IMR-90 (cell line): Measurements from ENCODE around the gene ZFTA. TPM values are rescaled to one million over a fixed set of nuclear protein-coding genes. Genes with fewer than 3 reads are reported as not detected.

Experiments used
- ATAC-seq: fragments of 200-7000 bp; cut with Tn5 transposase; 2 replicates; pipeline ENCODE4 v1.9.1; 2020; ENCODE audit warnings: low read depth, mild to moderate bottlenecking, moderate library complexity
- BruUV-seq: library from RNA; stranded (reverse); fragments of 400-500 nt; replicated peaks from 2 replicates; lab custom pipeline; 2021; lab: Mats Ljungman, UMichigan
- CTCF ChIA-PET: fragments of 300-600 bp; formaldehyde crosslinking; extraction: SDS; loops from one replicate; lab custom pipeline; 2021; ENCODE audit warnings: antibody characterized with exemption; lab: Yijun Ruan, JAX
- POLR2A ChIA-PET: fragments of 300-600 bp; sonication (Branson Sonifier 250); formaldehyde crosslinking; loops from one replicate; lab custom pipeline; 2022; ENCODE audit warnings: antibody characterized with exemption; ENCODE audit not compliant: unreplicated experiment; lab: Charles Lee
- DNase-seq: peaks from one replicate; pipeline ENCODE4 v3.0.0; 2013
- H2AFZ ChIP-seq: replicated peaks from 2 replicates; pipeline ENCODE3; 2013; ENCODE audit warnings: low read length, mild to moderate bottlenecking; ENCODE audit not compliant: poor library complexity
- H2AK5ac ChIP-seq: 2 replicates; pipeline ENCODE4 v1.6.1; 2013; ENCODE audit warnings: low read depth, low read length, inconsistent platforms
- H2AK9ac ChIP-seq: replicated peaks from 2 replicates; pipeline ENCODE3; 2013; ENCODE audit warnings: mild to moderate bottlenecking, low read depth, low read length, moderate library complexity; ENCODE audit not compliant: poor library complexity
- H2BK120ac ChIP-seq: 2 replicates; pipeline ENCODE4 v1.6.1; 2013; ENCODE audit warnings: low read depth, low read length, inconsistent platforms
- H2BK15ac ChIP-seq: 3 replicates; pipeline ENCODE4 v1.6.1; 2013; ENCODE audit warnings: low read depth, low read length, inconsistent platforms
- H2BK20ac ChIP-seq: 2 replicates; pipeline ENCODE4 v1.6.1; 2013; ENCODE audit warnings: low read depth, mild to moderate bottlenecking, inconsistent platforms, low read length, moderate library complexity
- H2BK5ac ChIP-seq: 2 replicates; pipeline ENCODE4 v1.6.1; 2013; ENCODE audit warnings: mild to moderate bottlenecking, low read depth, low read length, inconsistent platforms; ENCODE audit not compliant: poor library complexity, severe bottlenecking
- H3K14ac ChIP-seq: replicated peaks from 2 replicates; pipeline ENCODE4 v1.6.1; 2013; ENCODE audit warnings: low read depth, low read length, inconsistent platforms
- H3K18ac ChIP-seq: 2 replicates; pipeline ENCODE4 v1.6.1; 2013; ENCODE audit warnings: low read depth, low read length, control low read depth
- H3K23ac ChIP-seq: 2 replicates; pipeline ENCODE4 v1.6.1; 2013; ENCODE audit warnings: low read depth, low read length, inconsistent platforms
- H3K27ac ChIP-seq: 2 replicates; pipeline ENCODE4 v1.5.1; 2013; ENCODE audit warnings: mild to moderate bottlenecking, control low read depth, low read length; ENCODE audit not compliant: insufficient read depth
- H3K27me3 ChIP-seq: 2 replicates; pipeline ENCODE4 v1.6.1; 2013; ENCODE audit warnings: low read length; ENCODE audit not compliant: control insufficient read depth, insufficient read depth
- H3K36me3 ChIP-seq: 2 replicates; pipeline ENCODE4 v1.6.1; 2013; ENCODE audit warnings: low read length, mixed read lengths; ENCODE audit not compliant: control insufficient read depth, insufficient read depth
- H3K4ac ChIP-seq: 2 replicates; pipeline ENCODE4 v1.6.1; 2013; ENCODE audit warnings: low read depth, low read length, inconsistent platforms
- H3K4me1 ChIP-seq: 2 replicates; pipeline ENCODE4 v1.6.1; 2013; ENCODE audit warnings: low read length, mixed read lengths; ENCODE audit not compliant: control insufficient read depth, insufficient read depth
- H3K4me2 ChIP-seq: 2 replicates; pipeline ENCODE4 v1.6.1; 2013; ENCODE audit warnings: low read depth, mild to moderate bottlenecking, control low read depth, low read length, moderate library complexity
- H3K4me3 ChIP-seq: 2 replicates; pipeline ENCODE4 v1.5.1; 2013; ENCODE audit warnings: low read depth, mild to moderate bottlenecking, control low read depth, low read length, moderate library complexity; ENCODE audit not compliant: insufficient read depth
- H3K56ac ChIP-seq: 2 replicates; pipeline ENCODE4 v1.6.1; 2013; ENCODE audit warnings: low read length, inconsistent platforms; ENCODE audit not compliant: insufficient read depth; ENCODE audit errors: extremely low read depth
- H3K79me1 ChIP-seq, 2 experiments: 2 replicates each; pipeline ENCODE4 v1.6.1; 2013; ENCODE audit warnings: low read length in 2 of 2, inconsistent platforms in 1 of 2, low read depth in 1 of 2
- H3K9ac ChIP-seq: 2 replicates; pipeline ENCODE4 v1.6.1; 2013; ENCODE audit warnings: low read depth, low read length, control low read depth
- H3K9me1 ChIP-seq: 2 replicates; pipeline ENCODE4 v1.6.1; 2013; ENCODE audit warnings: low read length, inconsistent platforms; ENCODE audit not compliant: insufficient read depth
- H3K9me3 ChIP-seq: 2 replicates; pipeline ENCODE4 v1.6.1; 2013; ENCODE audit warnings: low read length; ENCODE audit not compliant: control insufficient read depth, insufficient read depth
- H4K20me1 ChIP-seq: 2 replicates; pipeline ENCODE4 v1.6.1; 2013; ENCODE audit warnings: low read length, inconsistent platforms; ENCODE audit not compliant: insufficient read depth
- H4K5ac ChIP-seq: 2 replicates; pipeline ENCODE4 v1.6.1; 2013; ENCODE audit warnings: mild to moderate bottlenecking, low read depth, low read length, control low read depth
- H4K8ac ChIP-seq, 2 experiments: 2 replicates each; pipeline ENCODE4 v1.6.1; 2013; ENCODE audit warnings: low read depth in 2 of 2, low read length in 2 of 2, control low read depth in 1 of 2, inconsistent platforms in 1 of 2
- H4K91ac ChIP-seq: 2 replicates; pipeline ENCODE4 v1.6.1; 2013; ENCODE audit warnings: low read depth, low read length, inconsistent platforms; ENCODE audit not compliant: insufficient read depth
- FOS ChIP-seq: fragments of 150-350 bp; IDR thresholded peaks from 2 replicates; pipeline ENCODE4 v1.6.1; 2016; ENCODE audit warnings: low read depth, low read length
- NFE2L2 ChIP-seq: fragments of 150-350 bp; IDR thresholded peaks from 2 replicates; pipeline ENCODE4 v1.6.1; 2016; ENCODE audit warnings: low read depth, mild to moderate bottlenecking, low read length
- POLR2A ChIP-seq: IDR thresholded peaks from 2 replicates; pipeline ENCODE4 v1.6.1; 2012; ENCODE audit warnings: mild to moderate bottlenecking, low read depth, low read length
- RFX5 ChIP-seq: IDR thresholded peaks from 2 replicates; pipeline ENCODE4 v1.8.0; 2012; ENCODE audit warnings: low read depth, mild to moderate bottlenecking, low read length, moderate library complexity
- SMC3 ChIP-seq: fragments of 150-350 bp; IDR thresholded peaks from 2 replicates; pipeline ENCODE4 v1.6.1; 2016; ENCODE audit warnings: low read depth, mild to moderate bottlenecking, antibody characterized with exemption, low read length, moderate library complexity
- WGBS, 2 experiments: methylation state at CpG; one replicate each; pipeline versions ENCODE4 v1.1.5 to v1.1.7; 2013; ENCODE audit warnings: missing lambda C conversion rate in 2 of 2; ENCODE audit not compliant: insufficient read length in 1 of 2; ENCODE audit errors: extremely low coverage in 2 of 2; 5-methylcytosine and 5-hydroxymethylcytosine counted together
- dilution Hi-C: fragments of 300-500 bp; cut with HindIII; formaldehyde crosslinking; loops from one replicate; pipeline ENCODE4 v1.14.3; 2018; ENCODE audit warnings: low sequenced_read_pairs; ENCODE audit not compliant: unreplicated experiment
- in situ Hi-C: fragments of 300-500 bp; cut with MboI; formaldehyde crosslinking; loops from 3 replicates; pipeline ENCODE4 v1.14.3; 2019; ENCODE audit warnings: low sequenced_read_pairs, inconsistent platforms, mixed read lengths
- intact Hi-C: fragments of 100-400 bp; cut with micrococcal nuclease; formaldehyde crosslinking; loops from 2 replicates; pipeline ENCODE4 v1.10.0; 2022
- polyA plus RNA-seq, 3 experiments: library from polyadenylated mRNA; depleted of rRNA; stranded (reverse); fragments of >200 nt; gene quantifications; 2 replicates each; pipeline ENCODE4 v1.2.3, GENCODE V29; 2012; ENCODE audit warnings: low replicate concordance in 1 of 3
- total RNA-seq: library from RNA; depleted of rRNA; stranded (reverse); fragments of >200 nt; gene quantifications from 2 replicates; pipeline ENCODE4 v1.2.3, GENCODE V29; 2012

The ZFTA gene
- total and polyA plus RNA-seq, 2 of the 4 experiments (the other 2 are of a cell fraction) = 5.4 to 8.1 TPM

DNA sequence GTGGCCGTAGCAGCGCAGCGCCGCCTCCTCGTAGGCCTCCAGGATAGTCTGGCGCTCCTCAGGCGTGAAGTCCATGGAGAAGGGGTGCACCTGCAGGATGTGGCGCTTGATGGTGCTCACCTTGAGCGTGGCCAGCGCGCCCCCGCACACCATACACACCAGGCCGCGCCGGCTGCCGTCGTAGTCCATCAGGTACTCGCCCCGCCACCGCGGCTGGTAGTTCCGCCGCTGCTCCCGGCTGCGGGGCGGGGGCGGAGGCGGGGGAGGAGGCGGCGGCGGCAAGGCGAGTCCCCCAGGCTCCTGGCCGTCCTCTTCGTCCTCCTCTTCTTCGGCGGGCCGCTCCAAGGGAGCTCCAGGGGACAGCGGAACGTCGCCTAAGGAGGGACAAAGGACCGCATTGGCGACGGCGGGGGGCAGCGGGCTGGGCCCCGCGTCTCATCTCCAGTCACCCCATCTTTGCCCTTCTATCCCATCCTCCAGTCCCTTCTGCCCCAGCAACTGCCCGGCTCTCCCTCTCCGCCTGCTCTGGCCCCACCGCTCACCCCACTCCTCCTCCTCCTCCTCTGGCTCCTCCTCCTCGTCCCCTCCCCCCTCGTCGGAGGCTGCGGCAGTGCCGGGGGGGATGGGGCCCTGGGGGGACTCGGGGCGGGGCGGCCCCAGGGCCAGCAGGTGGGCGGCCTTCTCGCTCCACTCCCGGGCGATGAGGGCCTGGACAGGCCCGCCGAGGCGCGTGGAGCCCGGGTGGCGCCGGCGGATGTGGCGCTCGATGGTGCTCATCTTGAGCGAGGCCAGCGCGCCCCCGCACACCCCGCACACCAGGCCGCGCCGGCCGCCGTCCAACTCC lies 4.9 kb downstream of the ZFTA start (continued):
- no peak for TF ChIP-seq FOS

DNA sequence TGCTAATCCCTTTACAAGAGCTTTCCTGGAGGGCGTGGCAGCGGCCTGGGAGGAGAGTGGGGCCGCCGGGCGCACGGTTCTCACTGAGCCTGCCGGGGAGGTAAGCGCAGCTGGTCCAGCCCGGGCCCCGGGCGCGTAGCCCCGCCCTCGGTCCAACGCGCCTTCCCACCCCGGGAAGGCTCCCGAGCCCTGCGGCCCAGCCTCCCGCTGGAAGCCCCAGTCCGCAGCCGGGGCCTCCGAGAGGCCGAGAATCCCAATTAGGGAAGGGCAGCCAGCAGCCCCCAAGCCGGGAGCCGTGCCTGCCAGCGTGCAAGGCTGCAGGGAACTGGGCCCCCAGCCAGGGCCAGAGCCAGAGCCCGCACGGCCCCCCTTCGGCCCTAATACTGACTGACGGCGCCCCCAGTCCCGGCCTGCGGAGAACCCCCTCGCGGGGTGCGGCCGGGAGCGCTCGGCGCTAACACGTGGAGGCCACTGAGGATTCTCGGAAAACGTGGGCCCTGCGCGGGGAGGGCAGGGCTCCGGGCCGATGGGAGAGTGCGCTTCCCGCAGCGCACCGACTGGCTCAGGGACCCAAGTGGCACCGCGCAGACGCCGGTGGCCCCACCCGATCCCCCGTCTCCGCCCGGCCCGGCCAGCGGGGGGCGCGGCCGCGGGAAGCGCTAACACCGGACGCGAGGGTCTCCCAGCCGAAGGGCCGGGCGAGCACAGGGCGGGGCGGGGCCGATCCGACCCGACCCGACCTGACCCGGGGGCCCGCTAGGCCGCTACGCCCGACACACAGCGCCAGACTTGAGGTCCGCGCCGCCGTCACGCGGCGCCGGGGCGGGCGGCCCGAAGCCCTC lies 5.7 kb downstream of the ZFTA start:
- ChIA-PET CTCF (no interaction called here), POLR2A (no interaction called here)
- no peak overlapping the region for H2BK5ac ChIP-seq
- H3K9me1 ChIP-seq = no peaks in the 10 kb centered on the region
- no peak overlapping the region for H4K5ac ChIP-seq
- no peak overlapping the region for H2BK15ac ChIP-seq
- no peak overlapping the region for H3K23ac ChIP-seq
- H2AK5ac ChIP-seq = no peak overlapping the region
- H2BK120ac ChIP-seq = no peak overlapping the region
- H3K9me3 ChIP-seq = no peaks in the 10 kb centered on the region
- in situ Hi-C loops = loop anchor here (10.0 kb wide), 1 partner anchor 182 kb away; no protein-coding TSS in a partner anchor
- DNase-seq = no peak
- ATAC-seq = no peak
- no peak overlapping the region for H3K9ac ChIP-seq
- WGBS, 2 experiments = 36% methylated on average over 59 of the region's 96 CpGs; no CpG with 5 or more reads in 1 of the 2 experiments
- H3K36me3 ChIP-seq = peaks cover 38% of the 10 kb centered on the region
- H3K4ac ChIP-seq = no peak overlapping the region
- H4K91ac ChIP-seq = no peak overlapping the region
- H4K8ac ChIP-seq = no peak overlapping the region
- no peak overlapping the region for H3K4me3 ChIP-seq
- no TSS peak for BruUV-seq
- H3K14ac ChIP-seq = no peak overlapping the region
- TF ChIP-seq POLR2A = no peak
- TF ChIP-seq NFE2L2 = no peak
- no peak for TF ChIP-seq RFX5
- TF ChIP-seq SMC3 = no peak
- H2BK20ac ChIP-seq = no peak overlapping the region
- peaks cover 9% of the 10 kb centered on the region; the same call in 1 of the 2 replicates for H3K4me1 ChIP-seq
- peaks cover 32% of the 10 kb centered on the region for H4K20me1 ChIP-seq
- intact Hi-C loops = no loop called here
- peak overlapping the region; percentile 70 for H2AK9ac ChIP-seq
- peaks cover 15 to 53% of the 10 kb centered on the region in 2 experiments for H3K79me1 ChIP-seq
- no peak overlapping the region for H3K56ac ChIP-seq
- no peak overlapping the region for H3K18ac ChIP-seq
- dilution Hi-C loops = no loop called here
- H3K27me3 ChIP-seq = no peaks in the 10 kb centered on the region
- no peak overlapping the region for H3K27ac ChIP-seq
- peak overlapping the region; percentile 53 for H2AFZ ChIP-seq
- H3K4me2 ChIP-seq = no peak overlapping the region
